A673 (cell line): ENCODE measurements around the gene PCBD1. TPM values are rescaled to one million over a fixed set of nuclear protein-coding genes. Genes with fewer than 3 reads are reported as not detected.
A peak's percentile ranks its signal among the peaks of the same experiment; 100 is the strongest.

Experiments used
- Bru-seq: library from RNA; stranded (reverse); fragments of 400-500 nt; gene quantifications from one replicate; lab custom pipeline; 2021; lab: Mats Ljungman, UMichigan
- BruChase-seq, 2 experiments: library from RNA; stranded (reverse); fragments of 400-500 nt; gene quantifications; one replicate each; lab custom pipeline; 2021; lab: Mats Ljungman, UMichigan
- BruUV-seq: library from RNA; stranded (reverse); fragments of 400-500 nt; replicated peaks from 2 replicates; lab custom pipeline; 2021; lab: Mats Ljungman, UMichigan
- CTCF ChIA-PET: fragments of 300-600 bp; sonication (Branson Sonifier 250); formaldehyde crosslinking; loops from one replicate; lab custom pipeline; 2022; ENCODE audit warnings: antibody characterized with exemption; lab: Charles Lee
- POLR2A ChIA-PET: fragments of 300-600 bp; sonication (Branson Sonifier 250); formaldehyde crosslinking; loops from one replicate; lab custom pipeline; 2022; ENCODE audit warnings: antibody characterized with exemption; ENCODE audit not compliant: low non-redundant PET; lab: Charles Lee
- DNase-seq: peaks from one replicate; pipeline ENCODE4 v3.0.0-alpha.2; 2015; ENCODE audit warnings: low spot score
- H3K27ac ChIP-seq: fragments of 200-600 bp; sonication (generic); 2 replicates; pipeline ENCODE4 v1.5.1; 2016; ENCODE audit warnings: mixed run types, low read depth, mild to moderate bottlenecking, mixed read lengths, antibody characterized with exemption, low read length; ENCODE audit not compliant: poor library complexity, severe bottlenecking
- H3K27me3 ChIP-seq: fragments of 200-600 bp; sonication (generic); replicated peaks from 2 replicates; pipeline ENCODE4 v1.6.1; 2017; ENCODE audit warnings: mixed run types, low read depth, mild to moderate bottlenecking, mixed read lengths, antibody characterized with exemption, low read length; ENCODE audit not compliant: insufficient read depth, poor library complexity
- H3K36me3 ChIP-seq: fragments of 200-600 bp; sonication (generic); 2 replicates; pipeline ENCODE4 v1.6.1; 2016; ENCODE audit warnings: mixed run types, mild to moderate bottlenecking, mixed read lengths, antibody characterized with exemption, low read length; ENCODE audit not compliant: insufficient read depth, poor library complexity, severe bottlenecking
- H3K4me1 ChIP-seq: fragments of 200-600 bp; sonication (generic); 2 replicates; pipeline ENCODE4 v1.6.1; 2017; ENCODE audit warnings: mixed run types, mild to moderate bottlenecking, mixed read lengths, antibody characterized with exemption, low read length; ENCODE audit not compliant: insufficient read depth, poor library complexity, severe bottlenecking
- H3K4me3 ChIP-seq: fragments of 200-600 bp; sonication (generic); 2 replicates; pipeline ENCODE4 v1.5.1; 2016; ENCODE audit warnings: low read depth, mixed run types, mild to moderate bottlenecking, mixed read lengths, low read length; ENCODE audit not compliant: poor library complexity, severe bottlenecking
- H3K9me3 ChIP-seq: fragments of 200-600 bp; sonication (generic); 2 replicates; pipeline ENCODE4 v1.6.1; 2016; ENCODE audit warnings: mixed run types, low read depth, mild to moderate bottlenecking, mixed read lengths, antibody characterized with exemption, low read length; ENCODE audit not compliant: poor library complexity, severe bottlenecking
- EZH2 ChIP-seq: fragments of 200-600 bp; sonication (generic); IDR thresholded peaks from 2 replicates; pipeline ENCODE4 v1.6.1; 2017; ENCODE audit warnings: borderline replicate concordance, low read depth, mild to moderate bottlenecking, mixed read lengths, antibody characterized with exemption, low read length; ENCODE audit not compliant: poor library complexity, severe bottlenecking
- intact Hi-C: fragments of 100-400 bp; cut with micrococcal nuclease; formaldehyde crosslinking; loops from one replicate; pipeline ENCODE4 v1.10.0; 2022; ENCODE audit not compliant: unreplicated experiment
- long read RNA-seq: library from polyadenylated mRNA; stranded (forward); transcript quantifications from one replicate; pipeline ENCODE4 v2.0.0, GENCODE V29; 2022
- total RNA-seq: library from RNA; stranded (reverse); gene quantifications from 2 replicates; pipeline ENCODE4 v1.2.3, GENCODE V29; 2021
- TF ChIP-seq, protein P1 (sequence below): fragments of 300-800, 200-600 bp; sonication (generic); conservative IDR thresholded peaks from 2 replicates; pipeline ENCODE4 v1.5.1; 2017; ENCODE audit warnings: low read depth, mild to moderate bottlenecking, antibody characterized with exemption, low read length, moderate library complexity, mixed read lengths

The PCBD1 gene
- 41.2 and 43.4 TPM in 2 replicates for total RNA-seq
- percentile 54 among the genes with signal in this experiment for Bru-seq, nascent RNA
- BruChase-seq, experiment 1, labeled RNA remaining after a 2-hour chase, result percentile 49 among the genes with signal in this experiment
- BruChase-seq, experiment 2, labeled RNA remaining after a 6-hour chase, result percentile 57 among the genes with signal in this experiment
- long read RNA-seq, transcript PCBD1-201 (4 exons, 1,006 nt), result major isoform, 27 of 35 reads
- long read RNA-seq, partial matches to known transcripts, result 5 of 35 reads
- long read RNA-seq, other reads (novel, unspliced or antisense), result 3 of 35 reads

DNA sequence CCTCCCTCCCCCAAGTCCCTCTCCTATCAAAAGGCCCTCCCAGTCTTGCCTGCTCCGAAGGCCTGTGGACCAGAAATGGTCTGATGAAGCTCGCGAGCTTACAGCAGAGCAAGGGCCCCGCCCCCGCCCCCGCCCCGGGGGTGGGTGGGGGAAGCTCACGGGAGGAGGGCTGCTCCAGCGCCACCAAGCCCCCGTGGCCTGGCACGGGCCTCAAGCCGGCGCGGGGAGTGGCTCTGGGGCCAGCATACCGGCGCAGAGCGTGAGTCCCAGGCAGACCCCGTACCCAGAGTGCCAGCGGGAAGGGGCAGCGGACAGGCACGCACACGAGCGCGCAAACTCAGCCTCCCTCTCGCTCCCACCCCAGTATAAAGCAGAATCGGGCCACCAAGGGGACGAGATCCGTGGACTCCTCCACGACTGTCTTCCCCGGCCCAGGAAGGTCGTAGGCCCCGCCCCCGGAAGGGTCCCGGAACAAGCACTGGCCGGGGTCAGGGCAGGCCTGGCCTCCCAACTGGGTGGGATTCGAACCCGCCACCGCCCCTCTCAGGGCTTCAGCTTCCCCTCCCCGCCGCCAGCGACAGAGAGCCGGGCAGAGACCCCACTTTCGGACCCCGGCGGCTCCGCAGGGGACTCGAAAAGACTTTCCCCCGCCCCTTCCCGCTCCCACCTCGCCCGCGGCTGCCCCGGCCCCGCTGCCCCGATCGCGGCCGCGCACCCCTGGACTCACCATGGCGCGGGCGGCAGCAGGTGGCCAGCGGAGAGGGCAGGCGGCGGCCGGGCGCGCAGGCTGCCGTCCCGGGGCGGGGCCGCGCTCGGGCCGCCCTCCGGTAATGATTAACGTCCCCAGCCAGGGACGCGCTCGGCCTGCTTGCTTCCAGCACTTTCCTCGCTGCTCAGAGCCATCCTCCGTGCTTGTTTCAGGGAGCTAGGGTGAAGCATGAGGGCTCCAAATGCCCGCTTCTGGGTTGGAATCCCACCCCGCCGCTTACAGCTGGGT lies at the start of gene PCBD1:
TSS of gene PCBD1 (minus strand) at position 762 of the 997 bp plus-strand sequence. CDS start at position 730, 32 bp downstream.
- BruUV-seq, result no TSS peak
- peak within 1 kb of the TSS; percentile 76 for H3K27ac ChIP-seq
- TF ChIP-seq, protein P1, sequence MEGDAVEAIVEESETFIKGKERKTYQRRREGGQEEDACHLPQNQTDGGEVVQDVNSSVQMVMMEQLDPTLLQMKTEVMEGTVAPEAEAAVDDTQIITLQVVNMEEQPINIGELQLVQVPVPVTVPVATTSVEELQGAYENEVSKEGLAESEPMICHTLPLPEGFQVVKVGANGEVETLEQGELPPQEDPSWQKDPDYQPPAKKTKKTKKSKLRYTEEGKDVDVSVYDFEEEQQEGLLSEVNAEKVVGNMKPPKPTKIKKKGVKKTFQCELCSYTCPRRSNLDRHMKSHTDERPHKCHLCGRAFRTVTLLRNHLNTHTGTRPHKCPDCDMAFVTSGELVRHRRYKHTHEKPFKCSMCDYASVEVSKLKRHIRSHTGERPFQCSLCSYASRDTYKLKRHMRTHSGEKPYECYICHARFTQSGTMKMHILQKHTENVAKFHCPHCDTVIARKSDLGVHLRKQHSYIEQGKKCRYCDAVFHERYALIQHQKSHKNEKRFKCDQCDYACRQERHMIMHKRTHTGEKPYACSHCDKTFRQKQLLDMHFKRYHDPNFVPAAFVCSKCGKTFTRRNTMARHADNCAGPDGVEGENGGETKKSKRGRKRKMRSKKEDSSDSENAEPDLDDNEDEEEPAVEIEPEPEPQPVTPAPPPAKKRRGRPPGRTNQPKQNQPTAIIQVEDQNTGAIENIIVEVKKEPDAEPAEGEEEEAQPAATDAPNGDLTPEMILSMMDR, result no peak
- TF ChIP-seq EZH2, result no peak
- no peaks in the 10 kb centered on the region for H3K27me3 ChIP-seq
- peaks cover 10% of the 10 kb centered on the region for H3K36me3 ChIP-seq
- peak within 1 kb of the TSS; percentile 84 for H3K4me3 ChIP-seq
- DNase-seq, result peak; percentile 87
- intact Hi-C loops, result no loop called here
- no peaks in the 10 kb centered on the region for H3K9me3 ChIP-seq
- ChIA-PET CTCF (no interaction called here), POLR2A (interaction anchor here (0.6 kb wide), 1 partner anchor 351 kb away, joined by 3 read pairs; no protein-coding TSS in a partner anchor)
- peaks cover 5% of the 10 kb centered on the region for H3K4me1 ChIP-seq

DNA sequence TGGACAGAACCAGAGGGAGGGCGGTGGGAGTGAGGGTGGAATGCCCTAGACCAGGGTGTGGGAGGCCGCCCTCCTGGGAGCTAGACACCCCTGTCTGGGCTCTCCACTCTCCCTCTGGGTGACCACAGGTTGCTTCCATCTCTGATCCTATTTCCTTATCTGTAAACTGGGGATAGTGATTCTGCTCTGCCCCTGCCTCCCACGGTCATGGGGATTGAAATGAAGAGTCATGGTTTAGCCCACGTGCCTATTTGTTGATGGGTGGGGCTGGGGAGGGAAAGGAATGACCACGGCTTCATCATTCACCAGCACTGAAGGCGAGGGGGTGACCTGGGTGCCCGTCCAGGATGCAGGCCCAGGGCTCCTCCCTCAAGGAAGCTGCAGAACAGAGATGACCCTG lies 49.3 kb upstream of the PCBD1 start:
- CTCF ChIA-PET, result no interaction called here
- no TSS peak for BruUV-seq
- H3K4me3 ChIP-seq, result no peak overlapping the region
- no peak overlapping the region for H3K27ac ChIP-seq
- H3K27me3 ChIP-seq, result no peaks in the 10 kb centered on the region
- intact Hi-C loops, result no loop called here
- no peaks in the 10 kb centered on the region for H3K4me1 ChIP-seq
- no peaks in the 10 kb centered on the region for H3K9me3 ChIP-seq
- TF ChIP-seq EZH2, result no peak
- TF ChIP-seq, protein P1, result no peak
- POLR2A ChIA-PET, result no interaction called here
- no peak for DNase-seq
- no peaks in the 10 kb centered on the region for H3K36me3 ChIP-seq

DNA sequence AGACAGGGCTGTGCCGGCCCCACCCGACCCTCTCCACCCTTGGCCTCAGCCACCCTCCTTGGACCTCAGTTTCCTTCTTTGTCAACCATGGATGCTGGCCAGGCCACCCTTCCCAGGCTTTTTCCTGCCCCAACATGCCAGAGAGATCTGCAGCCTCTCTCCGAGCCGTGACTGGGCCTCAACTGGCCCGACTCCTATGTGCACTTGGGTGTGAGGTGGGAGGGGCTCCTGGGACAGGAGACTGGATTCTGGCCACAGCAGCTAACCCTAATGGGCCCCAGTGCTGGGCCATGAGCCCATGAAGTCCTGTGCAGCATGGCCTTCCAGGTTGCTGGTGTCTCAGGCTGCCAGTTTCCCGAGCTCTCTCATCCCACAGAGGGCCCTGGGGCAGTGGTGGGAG lies 47.7 kb upstream of the PCBD1 start:
- ChIA-PET CTCF (no interaction called here), POLR2A (no interaction called here)
- Histone ChIP-seq H3K4me1 (no peaks in the 10 kb centered on the region), H3K4me3 (no peak overlapping the region), H3K27ac (no peak overlapping the region), H3K36me3 (no peaks in the 10 kb centered on the region), H3K27me3 (no peaks in the 10 kb centered on the region), H3K9me3 (no peaks in the 10 kb centered on the region)
- TF ChIP-seq, protein P1, result no peak
- no peak for TF ChIP-seq EZH2
- DNase-seq, result no peak
- intact Hi-C loops, result no loop called here
- BruUV-seq, result no TSS peak
